HEK293 (cell line): ENCODE results near the gene CACNG3.

Experiments used
- OSR2 ChIP-seq: fragments of 450-650 bp; formaldehyde crosslinking; IDR thresholded peaks from 2 replicates; pipeline ENCODE4 v1.5.1; 2016; ENCODE audit warnings: missing biosample characterization, missing genetic modification characterization
- ZBTB49 ChIP-seq: fragments of 450-650 bp; formaldehyde crosslinking; IDR thresholded peaks from 2 replicates; pipeline ENCODE4 v1.5.1; 2016; ENCODE audit warnings: missing biosample characterization, missing genetic modification characterization, low read depth
- ZNF416 ChIP-seq: fragments of 450-650 bp; formaldehyde crosslinking; IDR thresholded peaks from 2 replicates; pipeline ENCODE4 v1.5.1; 2016; ENCODE audit warnings: missing biosample characterization, missing genetic modification characterization
- ZNF555 ChIP-seq: fragments of 450-650 bp; formaldehyde crosslinking; conservative IDR thresholded peaks from 2 replicates; pipeline ENCODE4 v1.5.1; 2017; ENCODE audit warnings: missing biosample characterization, mild to moderate bottlenecking, missing genetic modification characterization, inconsistent platforms
- ZNF704 ChIP-seq: fragments of 450-650 bp; formaldehyde crosslinking; IDR thresholded peaks from 2 replicates; pipeline ENCODE4 v1.5.1; 2016; ENCODE audit warnings: missing biosample characterization, missing genetic modification characterization

GRCh38 chr16:24394341-24394740 is 138.2 kb downstream of the CACNG3 start:
- TF ChIP-seq ZNF416: no peak
- TF ChIP-seq ZBTB49: no peak
- TF ChIP-seq ZNF704 (tag by site-specific recombination): no peak
- TF ChIP-seq OSR2 (tag by site-specific recombination): no peak
- no peak for TF ChIP-seq ZNF555 (tag by site-specific recombination)
